Sigmoid colon (tissue), 7 donors: ENCODE data around the gene ALKBH5. TPM values are rescaled to one million over a fixed set of nuclear protein-coding genes. Genes with fewer than 3 reads are reported as not detected.

Source experiments
- DNase-seq: peaks from one replicate; pipeline ENCODE4 v3.0.0-alpha.2; 2019
- H3K27ac ChIP-seq, 4 donors: fragments of 200-600 bp; sonication (generic); one replicate each; pipeline ENCODE4 v1.5.1; 2016 to 2019; ENCODE audit warnings: mild to moderate bottlenecking in 1 of 4
- H3K27me3 ChIP-seq, 3 donors: fragments of 200-600 bp; sonication (generic); one replicate each; pipeline ENCODE4 v1.5.1; 2019; ENCODE audit warnings: mild to moderate bottlenecking in 1 of 3
- H3K36me3 ChIP-seq, 4 donors: fragments of 200-600 bp; sonication (generic); one replicate each; pipeline ENCODE4 v1.5.1; 2016 to 2019
- H3K4me1 ChIP-seq, 4 donors: fragments of 200-600 bp; sonication (generic); one replicate each; pipeline ENCODE4 v1.5.1; 2017 to 2019
- H3K4me3 ChIP-seq, 4 donors: fragments of 200-600 bp; sonication (generic); one replicate each; pipeline ENCODE4 v1.5.1; 2017 to 2019; ENCODE audit warnings: mild to moderate bottlenecking in 2 of 4, moderate library complexity in 1 of 4
- H3K9me3 ChIP-seq, 4 donors: fragments of 200-600 bp in 3 of 4; sonication (generic) in 3 of 4; one replicate each; pipeline versions ENCODE4 v1.5.1 to v1.6.1; 2013 to 2019
- EP300 ChIP-seq, 4 donors: sonication (generic); formaldehyde crosslinking; IDR thresholded peaks; one replicate each; pipeline ENCODE4 v1.6.1; 2017; ENCODE audit warnings: antibody characterized with exemption in 4 of 4
- POLR2A ChIP-seq, 2 donors: fragments of 450-650 bp; IDR thresholded peaks; one replicate each; pipeline ENCODE4 v1.6.1; 2016; ENCODE audit warnings: antibody characterized with exemption in 2 of 2, mild to moderate bottlenecking in 2 of 2, moderate library complexity in 2 of 2
- POLR2AphosphoS5 ChIP-seq, 4 donors: sonication (generic); formaldehyde crosslinking; IDR thresholded peaks; one replicate each; pipeline ENCODE4 v1.6.1; 2017; ENCODE audit warnings: antibody characterized with exemption in 4 of 4
- WGBS, 2 donors: extraction: QIAGEN DNeasy Blood & Tissue Kit; methylation state at CpG; one replicate each; pipeline ENCODE4 v1.1.7; 2013; 5-methylcytosine and 5-hydroxymethylcytosine counted together
- intact Hi-C: fragments of 100-400 bp; cut with DNase I; formaldehyde crosslinking; loops from one replicate; pipeline ENCODE4 v1.15.1; 2023
- polyA plus RNA-seq, 3 donors: library from polyadenylated mRNA; stranded (reverse); fragments of 200-250 nt; gene quantifications; one replicate each; pipeline ENCODE4 v1.2.3, GENCODE V29; 2013
- total RNA-seq, 4 donors: library from RNA; depleted of rRNA; stranded (reverse); fragments of >200 nt; gene quantifications; one replicate each; pipeline ENCODE4 v1.1.0, GENCODE V29; 2016
- TF ChIP-seq, protein P1 (sequence below), 4 experiments: fragments of 450-650 bp in 3 of 4; fragments of 200-600 bp in 1 of 4; IDR thresholded peaks; one replicate each; pipeline ENCODE4 v1.5.1; 2016 to 2019; ENCODE audit warnings: antibody characterized with exemption in 4 of 4, mild to moderate bottlenecking in 3 of 4, moderate library complexity in 2 of 4
- donor health status: healthy with polysubstance abuse.
- donor health status: Bipolar disorder and iron deficiency.
- donor health status: healthy.

Gene ALKBH5
- total and polyA plus RNA-seq, 7 donors = 36.6 to 109 (median 100) TPM

- no peak for TF ChIP-seq POLR2A (IDR thresholded peaks at IDR 0.05)
- TF ChIP-seq, protein P1, sequence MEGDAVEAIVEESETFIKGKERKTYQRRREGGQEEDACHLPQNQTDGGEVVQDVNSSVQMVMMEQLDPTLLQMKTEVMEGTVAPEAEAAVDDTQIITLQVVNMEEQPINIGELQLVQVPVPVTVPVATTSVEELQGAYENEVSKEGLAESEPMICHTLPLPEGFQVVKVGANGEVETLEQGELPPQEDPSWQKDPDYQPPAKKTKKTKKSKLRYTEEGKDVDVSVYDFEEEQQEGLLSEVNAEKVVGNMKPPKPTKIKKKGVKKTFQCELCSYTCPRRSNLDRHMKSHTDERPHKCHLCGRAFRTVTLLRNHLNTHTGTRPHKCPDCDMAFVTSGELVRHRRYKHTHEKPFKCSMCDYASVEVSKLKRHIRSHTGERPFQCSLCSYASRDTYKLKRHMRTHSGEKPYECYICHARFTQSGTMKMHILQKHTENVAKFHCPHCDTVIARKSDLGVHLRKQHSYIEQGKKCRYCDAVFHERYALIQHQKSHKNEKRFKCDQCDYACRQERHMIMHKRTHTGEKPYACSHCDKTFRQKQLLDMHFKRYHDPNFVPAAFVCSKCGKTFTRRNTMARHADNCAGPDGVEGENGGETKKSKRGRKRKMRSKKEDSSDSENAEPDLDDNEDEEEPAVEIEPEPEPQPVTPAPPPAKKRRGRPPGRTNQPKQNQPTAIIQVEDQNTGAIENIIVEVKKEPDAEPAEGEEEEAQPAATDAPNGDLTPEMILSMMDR (IDR thresholded peaks at IDR 0.05) = no peak
- no peak for TF ChIP-seq POLR2AphosphoS5 (IDR thresholded peaks at IDR 0.05)
- no peak for TF ChIP-seq EP300 (IDR thresholded peaks at IDR 0.05)
- Histone ChIP-seq H3K4me3 (no peak overlapping the region), H3K27me3 (no peaks in the 10 kb centered on the region), H3K4me1 (peaks cover 0 to 49% (median 38%) of the 10 kb centered on the region in 4 donors), H3K36me3 (peaks cover 13 to 66% (median 18%) of the 10 kb centered on the region in 4 donors), H3K9me3 (no peaks in the 10 kb centered on the region), H3K27ac (no peak overlapping the region)
- no peak for DNase-seq
- intact Hi-C loops = no loop called here
- WGBS, 2 donors = 83 to 91% methylated on average over 3 of the region's 3 CpGs
Measured at GRCh38 chr17:18197535-18198194, 14.0 kb downstream of the ALKBH5 start.

DNA sequence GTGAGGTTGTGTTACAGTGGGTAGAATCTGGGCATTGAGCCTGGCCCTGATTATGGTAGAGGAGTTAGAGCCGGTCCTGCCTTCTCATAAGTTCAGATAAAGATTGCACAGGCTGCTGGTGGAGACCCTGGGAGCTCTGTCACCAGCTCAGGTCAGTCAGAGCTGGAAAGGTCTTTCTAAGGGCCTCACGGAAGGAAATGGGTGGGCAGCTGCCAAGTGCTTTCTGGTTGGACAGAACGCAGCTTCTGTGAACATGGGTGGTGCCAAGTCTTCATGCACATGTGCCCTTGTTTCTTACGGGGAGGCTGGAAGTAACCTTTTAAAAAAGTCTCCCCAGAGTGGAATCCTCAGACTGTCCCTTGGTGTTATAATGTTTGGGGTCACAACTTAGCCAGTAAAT lies 14.9 kb downstream of the ALKBH5 start:
- intact Hi-C loops = no loop called here
- Histone ChIP-seq H3K9me3 (no peaks in the 10 kb centered on the region), H3K36me3 (peaks cover 13 to 75% (median 18%) of the 10 kb centered on the region in 4 donors), H3K27me3 (no peaks in the 10 kb centered on the region), H3K4me3 (no peak overlapping the region), H3K27ac (no peak overlapping the region), H3K4me1 (peaks cover 0 to 48% (median 35%) of the 10 kb centered on the region in 4 donors)
- TF ChIP-seq, protein P1 (IDR thresholded peaks at IDR 0.05) = no peak
- DNase-seq = no peak
- WGBS, 2 donors = 76 to 83% methylated on average over 4 of the region's 4 CpGs

GRCh38 chr17:18201108-18201507 lies 17.5 kb downstream of the ALKBH5 start:
- TF ChIP-seq POLR2A (IDR thresholded peaks at IDR 0.05) (no peak), POLR2AphosphoS5 (IDR thresholded peaks at IDR 0.05) (no peak), EP300 (IDR thresholded peaks at IDR 0.05) (no peak)
- TF ChIP-seq, protein P1 (IDR thresholded peaks at IDR 0.05) = no peak
- Histone ChIP-seq H3K9me3 (no peaks in the 10 kb centered on the region), H3K4me3 (no peak overlapping the region), H3K27ac (no peak overlapping the region), H3K4me1 (peaks cover 0 to 53% (median 42%) of the 10 kb centered on the region in 4 donors), H3K27me3 (no peaks in the 10 kb centered on the region), H3K36me3 (peaks cover 13 to 78% (median 17%) of the 10 kb centered on the region in 4 donors)
- 89 to 91% methylated on average over 4 of the region's 4 CpGs for WGBS, 2 donors
- no peak for DNase-seq
- intact Hi-C loops = no loop called here

DNA sequence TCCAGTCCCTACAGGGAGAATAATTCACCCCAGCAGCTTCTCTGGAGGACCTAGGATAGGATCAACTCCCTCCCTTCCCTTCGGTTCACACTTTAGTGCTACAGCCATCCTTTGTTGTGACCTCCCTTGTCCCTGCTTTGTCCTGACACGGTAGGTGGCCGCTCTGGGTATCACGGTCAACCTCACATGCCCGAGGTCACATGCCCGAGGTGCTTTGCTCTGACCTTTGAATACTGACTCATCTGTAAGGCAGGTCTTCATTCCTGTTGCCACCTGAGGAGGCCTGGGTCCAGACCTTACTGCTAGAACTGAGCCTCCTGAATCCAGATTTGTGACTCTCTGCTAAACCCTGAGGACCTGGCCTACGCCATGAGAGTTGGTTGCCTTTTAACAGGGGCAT lies 19.7 kb downstream of the ALKBH5 start:
- 79 to 81% methylated on average over 7 of the region's 7 CpGs for WGBS, 2 donors
- Histone ChIP-seq H3K4me3 (no peak overlapping the region), H3K4me1 (peaks cover 0 to 43% (median 29%) of the 10 kb centered on the region in 4 donors), H3K9me3 (no peaks in the 10 kb centered on the region), H3K36me3 (peaks cover 5 to 78% (median 26%) of the 10 kb centered on the region in 4 donors), H3K27ac (no peak overlapping the region), H3K27me3 (no peaks in the 10 kb centered on the region)
- DNase-seq = no peak
- intact Hi-C loops = no loop called here
- TF ChIP-seq POLR2A (IDR thresholded peaks at IDR 0.05) = no peak
- TF ChIP-seq POLR2AphosphoS5 (IDR thresholded peaks at IDR 0.05) = no peak
- TF ChIP-seq, protein P1 (IDR thresholded peaks at IDR 0.05) = no peak
- TF ChIP-seq EP300 (IDR thresholded peaks at IDR 0.05) = no peak

DNA sequence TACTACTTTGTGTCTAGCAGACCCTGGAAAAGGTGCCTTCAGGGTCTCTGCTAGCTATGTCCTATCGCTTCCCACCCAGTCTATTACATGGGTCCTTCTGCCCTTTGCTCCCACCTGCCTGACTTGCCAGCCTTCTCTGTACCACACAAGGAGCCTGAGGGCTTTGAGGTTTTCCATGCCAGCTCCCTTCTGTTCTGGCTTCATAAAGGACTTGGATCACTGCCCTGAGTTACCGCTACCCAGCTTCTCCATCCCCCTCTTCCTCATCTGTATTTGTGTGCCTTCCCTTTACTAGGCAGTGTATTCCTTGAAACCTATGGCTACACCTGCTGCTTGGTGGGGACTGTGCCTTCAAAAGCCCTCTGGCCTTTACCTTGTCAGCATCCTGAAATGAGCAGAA lies 22.2 kb downstream of the ALKBH5 start:
- no peak for TF ChIP-seq POLR2A (IDR thresholded peaks at IDR 0.05)
- TF ChIP-seq EP300 (IDR thresholded peaks at IDR 0.05) = no peak
- TF ChIP-seq, protein P1 (IDR thresholded peaks at IDR 0.05) = no peak
- no peak for TF ChIP-seq POLR2AphosphoS5 (IDR thresholded peaks at IDR 0.05)
- Histone ChIP-seq H3K4me3 (no peak overlapping the region), H3K36me3 (peaks cover 5 to 89% (median 38%) of the 10 kb centered on the region in 4 donors), H3K9me3 (no peaks in the 10 kb centered on the region), H3K27ac (no peak overlapping the region), H3K4me1 (peaks cover 0 to 18% (median 13%) of the 10 kb centered on the region in 4 donors), H3K27me3 (no peaks in the 10 kb centered on the region)
- intact Hi-C loops = no loop called here
- DNase-seq = no peak
- WGBS, 2 donors = 93 to 97% methylated on average over 2 of the region's 2 CpGs
